Globus pallidus (tissue), 1 donor: ENCODE data around the gene ARHGEF26.

ENCODE experiments used
- DNase-seq: peaks from one replicate; pipeline ENCODE4 v3.0.0-alpha.2; 2015; ENCODE audit warnings: low spot score

Gene ARHGEF26

GRCh38 chr3:154113609-154114008, 7.6 kb upstream of the ARHGEF26 start:
- DNase-seq: no peak

- DNase-seq: no peak
These were observed 5.9 kb upstream of the ARHGEF26 start for GRCh38 chr3:154115332-154115731.

DNA sequence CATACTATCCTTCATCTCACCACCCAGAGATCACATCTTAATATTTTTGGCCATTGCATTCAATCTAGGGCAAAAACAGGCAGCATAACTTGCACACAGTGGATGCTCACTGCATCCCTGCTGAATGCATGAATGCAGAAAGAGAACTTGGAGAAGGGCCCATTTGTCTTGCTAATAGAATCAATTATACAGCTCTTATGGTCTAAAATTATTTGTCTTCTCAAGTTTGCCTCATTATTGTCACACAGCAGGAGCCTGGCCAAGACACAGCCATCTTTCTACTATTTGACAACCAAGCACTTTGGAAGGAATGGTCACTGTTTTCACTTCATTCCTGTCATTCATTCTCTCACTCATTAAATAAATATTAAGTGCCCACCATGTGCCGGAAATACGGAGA, 1.2 kb upstream of the ARHGEF26 start:
- no peak for DNase-seq

DNA sequence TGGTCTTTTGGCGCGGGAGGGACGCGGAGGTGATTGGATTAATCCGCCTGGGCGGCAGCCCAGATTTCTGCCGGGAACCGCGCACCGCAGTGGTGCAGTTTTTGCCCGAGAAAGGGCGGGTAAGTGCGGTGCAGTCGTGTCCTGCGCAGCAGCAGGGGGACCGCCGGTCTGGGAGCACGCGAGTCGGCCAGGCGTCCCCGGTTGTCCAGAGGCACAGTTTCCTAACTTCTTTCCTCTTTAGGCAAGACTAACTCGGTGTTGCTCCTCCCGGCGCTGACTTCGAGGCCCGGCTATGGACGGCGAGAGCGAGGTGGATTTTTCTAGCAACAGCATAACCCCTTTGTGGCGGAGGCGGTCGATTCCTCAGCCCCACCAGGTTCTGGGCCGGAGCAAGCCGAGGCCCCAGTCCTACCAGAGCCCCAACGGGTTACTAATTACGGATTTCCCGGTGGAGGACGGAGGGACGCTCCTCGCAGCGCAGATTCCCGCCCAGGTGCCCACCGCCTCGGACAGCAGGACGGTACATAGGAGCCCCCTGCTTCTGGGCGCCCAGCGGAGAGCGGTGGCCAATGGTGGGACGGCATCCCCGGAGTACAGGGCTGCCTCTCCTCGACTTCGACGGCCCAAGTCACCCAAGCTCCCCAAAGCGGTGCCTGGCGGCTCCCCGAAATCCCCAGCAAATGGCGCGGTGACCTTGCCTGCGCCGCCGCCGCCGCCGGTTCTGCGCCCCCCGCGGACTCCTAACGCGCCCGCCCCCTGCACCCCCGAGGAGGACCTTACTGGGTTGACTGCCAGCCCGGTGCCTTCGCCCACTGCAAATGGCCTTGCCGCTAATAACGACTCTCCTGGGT, 736 bp downstream of the ARHGEF26 start:
- no peak for DNase-seq

DNA sequence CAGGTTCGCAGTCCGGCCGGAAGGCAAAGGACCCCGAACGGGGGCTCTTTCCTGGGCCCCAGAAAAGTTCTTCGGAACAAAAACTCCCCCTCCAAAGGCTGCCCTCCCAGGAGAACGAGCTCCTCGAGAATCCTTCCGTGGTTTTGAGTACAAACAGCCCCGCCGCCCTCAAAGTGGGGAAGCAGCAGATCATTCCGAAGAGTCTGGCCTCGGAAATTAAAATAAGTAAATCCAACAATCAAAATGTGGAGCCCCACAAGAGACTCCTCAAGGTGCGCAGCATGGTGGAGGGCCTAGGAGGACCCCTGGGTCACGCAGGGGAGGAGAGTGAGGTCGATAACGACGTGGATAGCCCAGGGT, 1.3 kb downstream of the ARHGEF26 start:
- DNase-seq: no peak

DNA sequence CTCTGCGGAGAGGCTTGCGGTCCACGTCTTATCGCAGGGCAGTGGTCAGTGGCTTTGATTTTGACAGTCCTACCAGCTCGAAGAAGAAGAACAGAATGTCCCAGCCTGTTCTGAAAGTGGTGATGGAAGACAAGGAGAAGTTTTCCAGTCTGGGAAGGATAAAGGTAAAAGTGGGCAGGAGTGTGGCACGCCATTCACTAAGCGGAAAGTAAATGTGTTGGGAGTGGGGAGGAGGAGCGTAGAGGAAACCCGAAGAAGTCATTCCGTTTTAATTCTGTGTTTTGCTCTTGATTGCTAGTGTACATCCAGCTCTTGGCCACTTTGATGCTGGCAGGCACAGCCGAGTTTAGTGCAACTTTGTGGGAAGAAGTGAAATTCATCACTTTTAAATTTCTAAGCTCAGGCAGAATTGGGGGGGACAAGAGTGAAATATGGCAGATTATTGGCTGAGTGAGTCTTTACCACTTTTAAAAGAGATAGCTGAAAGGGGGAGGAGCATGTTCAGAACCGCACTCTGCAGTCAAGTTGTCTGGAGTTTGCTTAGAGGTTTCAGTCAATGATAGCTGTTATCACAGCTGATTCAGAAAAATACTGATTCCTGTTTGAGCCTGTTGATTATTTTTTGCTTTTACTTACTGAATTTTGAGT, 1.8 kb downstream of the ARHGEF26 start:
- no peak for DNase-seq

DNA sequence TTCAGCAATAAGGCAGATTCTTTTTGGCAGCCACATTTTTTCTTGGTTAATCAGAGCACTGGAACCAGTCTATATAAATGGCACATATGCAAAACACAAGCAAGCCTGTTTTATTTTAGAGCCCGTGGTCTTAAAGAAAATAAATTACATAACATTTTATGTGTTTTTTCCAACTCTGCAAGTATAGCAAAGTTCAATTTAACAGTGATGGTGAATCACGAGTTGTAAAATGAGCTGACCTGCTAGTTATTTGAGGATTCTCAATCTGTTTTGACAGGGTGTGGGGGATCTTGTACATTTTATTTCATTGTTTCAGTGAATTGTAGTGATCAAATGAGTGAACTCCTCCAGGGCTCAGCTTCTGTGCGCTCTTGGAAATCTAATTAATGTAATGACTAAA, 2.7 kb downstream of the ARHGEF26 start:
- DNase-seq: no peak

DNA sequence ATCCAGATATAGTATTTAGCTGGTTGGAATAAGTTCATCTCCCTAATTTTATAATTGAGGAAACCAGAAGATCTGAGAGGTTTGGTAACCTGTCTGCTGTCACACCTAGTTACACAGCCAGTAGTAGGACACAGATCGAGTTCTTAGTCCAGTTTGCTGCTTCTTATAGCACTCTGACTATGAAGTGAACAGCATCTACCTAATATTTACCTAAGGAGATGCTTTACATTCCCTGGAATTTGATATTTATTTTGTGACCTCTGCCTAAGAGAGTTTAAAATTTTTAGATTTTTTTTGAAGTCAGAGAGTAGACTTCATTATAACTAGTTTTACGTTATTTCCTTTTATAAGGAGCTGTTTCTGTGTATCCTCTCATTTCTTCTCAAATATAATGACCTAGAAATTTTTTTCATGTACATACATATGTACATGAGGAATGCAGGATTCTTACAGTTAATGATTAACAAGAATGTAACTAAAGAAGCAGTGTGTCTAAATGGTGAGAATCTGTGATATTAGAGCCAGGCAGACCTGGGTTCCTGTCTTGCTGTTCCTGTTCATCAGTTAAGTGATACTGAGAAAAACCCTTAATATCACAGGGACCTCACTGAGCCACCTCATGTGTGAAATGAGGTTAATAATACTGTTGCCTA, 4.3 kb downstream of the ARHGEF26 start:
- no peak for DNase-seq

- no peak for DNase-seq
These were observed 5.5 kb downstream of the ARHGEF26 start for GRCh38 chr3:154126651-154127050.

DNA sequence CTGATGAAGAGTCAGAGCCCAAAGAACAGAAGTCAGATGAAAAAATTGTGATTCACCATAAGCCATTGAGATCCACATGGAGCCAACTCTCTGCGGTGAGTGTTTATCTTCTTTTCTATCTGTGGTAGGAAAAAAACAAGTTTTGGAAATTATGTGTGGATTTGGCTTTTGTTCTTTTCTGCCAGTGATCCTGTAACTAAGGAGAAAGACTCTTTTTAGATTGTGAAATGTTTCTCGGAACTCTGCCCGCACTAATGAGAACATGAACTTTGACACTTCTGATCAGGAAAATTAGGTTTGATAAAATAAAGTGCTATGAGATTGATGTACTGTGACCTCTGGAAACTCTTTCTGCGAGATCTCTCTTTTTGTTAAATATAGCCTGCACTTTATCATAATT, 8.4 kb downstream of the ARHGEF26 start:
- DNase-seq: no peak

- DNase-seq: no peak
These were observed 9.3 kb downstream of the ARHGEF26 start for GRCh38 chr3:154130540-154130939.

DNA sequence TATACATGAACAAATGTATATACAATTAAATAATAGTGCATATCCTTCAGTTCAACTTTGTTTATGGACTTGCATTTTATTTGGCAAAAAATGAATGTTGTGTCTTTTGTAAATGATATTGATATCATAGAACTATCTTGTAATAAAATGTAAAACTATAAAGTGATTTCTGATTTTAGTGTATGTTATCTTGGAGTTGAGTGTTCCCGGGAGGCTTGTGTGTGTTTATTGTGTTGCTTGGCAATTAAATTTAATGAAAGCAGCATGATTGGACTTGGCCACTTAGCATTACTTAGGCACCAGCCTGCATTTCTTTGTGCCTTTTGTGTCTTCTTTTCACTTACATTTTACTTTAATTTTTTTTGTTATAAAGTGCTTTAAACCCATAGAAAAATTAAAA, 10.6 kb downstream of the ARHGEF26 start:
- no peak for DNase-seq

DNA sequence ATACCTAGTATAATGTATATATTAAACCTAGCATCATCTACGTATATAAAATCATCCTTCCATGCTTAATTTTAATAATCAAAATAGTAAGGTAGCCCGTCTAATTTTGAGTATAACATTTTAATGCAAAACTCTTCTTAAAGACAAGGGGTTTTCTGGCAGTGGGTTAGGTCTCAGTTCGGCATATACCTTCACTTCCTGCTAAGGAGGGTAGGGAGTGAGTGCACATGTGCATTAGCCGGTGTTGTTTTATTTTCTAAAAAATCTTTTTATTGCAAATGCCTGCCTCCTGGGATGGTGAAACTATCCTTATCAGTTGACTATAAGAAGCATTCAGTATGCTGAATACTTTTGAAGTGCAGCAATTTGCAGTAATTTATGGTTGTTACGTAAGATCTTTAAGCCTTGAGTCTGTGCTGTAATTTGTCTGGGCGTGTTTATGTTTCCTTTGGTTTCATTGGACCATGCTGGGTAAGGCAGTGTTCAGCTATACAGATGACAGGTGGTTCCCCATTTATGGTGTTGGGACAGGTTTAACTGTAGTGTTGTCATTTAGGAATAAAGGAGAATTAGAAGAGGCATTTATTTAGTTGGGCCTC, 11.7 kb downstream of the ARHGEF26 start:
- no peak for DNase-seq

DNA sequence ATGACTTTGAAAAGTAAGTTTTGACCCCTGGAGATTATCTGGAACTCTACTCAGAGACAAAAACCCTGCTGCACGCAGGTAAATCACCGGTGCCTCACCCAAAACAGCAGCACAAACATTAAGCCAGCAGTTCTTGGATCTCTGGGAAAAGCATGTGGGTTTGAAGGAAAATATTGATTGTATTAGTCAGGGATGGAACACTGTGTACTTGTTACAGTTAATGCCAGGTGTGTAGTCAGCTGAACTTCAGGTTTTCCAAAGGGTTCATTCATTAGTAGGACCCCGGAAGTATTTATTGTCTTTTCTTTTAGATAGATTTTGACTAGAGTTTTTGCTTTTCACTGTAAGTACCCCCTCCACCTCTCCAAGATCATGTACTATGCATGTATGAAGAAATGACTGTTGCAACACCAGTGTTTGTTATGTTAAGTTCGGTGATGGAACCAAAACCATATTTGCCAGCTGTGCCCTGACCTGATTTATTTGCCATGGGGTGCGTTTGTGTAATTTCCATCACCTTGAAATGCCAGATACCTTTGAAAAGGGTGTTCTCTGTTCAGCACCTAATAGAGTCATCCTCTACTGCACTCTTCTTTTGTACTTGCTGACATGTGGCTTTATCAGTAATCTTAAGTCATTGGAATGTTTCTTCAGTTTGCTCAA, 14.5 kb downstream of the ARHGEF26 start:
- no peak for DNase-seq

GRCh38 chr3:154137036-154137435, 15.8 kb downstream of the ARHGEF26 start:
- no peak for DNase-seq

DNA sequence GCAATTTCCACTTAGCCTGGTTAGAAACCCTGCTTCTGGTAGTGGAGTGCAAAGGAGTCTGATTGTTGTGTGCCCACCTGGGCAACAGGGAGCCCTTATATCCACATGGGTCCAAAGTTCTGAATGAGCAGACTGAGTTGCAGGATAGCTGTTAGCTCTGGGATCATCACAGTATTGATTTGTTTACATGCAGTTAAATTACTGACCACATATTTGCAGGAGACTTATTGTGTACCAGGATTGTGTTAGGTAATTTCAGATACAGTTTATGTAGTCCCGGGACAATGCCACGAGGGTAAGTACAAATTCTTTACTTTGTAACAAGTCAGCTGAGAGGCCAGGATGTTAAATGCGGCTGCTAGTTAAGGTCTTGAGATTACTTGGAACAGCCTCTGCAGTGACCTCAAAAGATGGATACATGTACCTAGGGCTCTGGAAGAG, 18.8 kb downstream of the ARHGEF26 start:
- no peak for DNase-seq

DNA sequence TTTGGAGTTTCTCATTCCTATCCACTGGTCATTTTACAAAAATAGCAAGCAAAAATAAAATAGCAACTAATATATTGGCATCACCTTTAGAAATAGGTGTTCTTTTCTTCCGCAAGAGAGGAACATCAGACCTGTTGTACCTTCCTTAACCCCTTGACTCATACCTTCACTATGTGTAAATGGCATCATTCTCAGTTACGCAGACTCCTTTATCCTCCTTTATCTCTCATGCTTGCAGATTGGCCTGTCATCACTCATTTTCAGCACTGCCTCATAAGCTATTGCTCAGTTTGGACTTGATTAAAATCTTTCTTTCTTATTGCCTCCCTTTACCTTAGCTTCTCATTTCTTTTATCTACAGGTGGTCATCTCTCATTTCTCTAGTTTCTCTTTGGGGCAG, 21.4 kb downstream of the ARHGEF26 start:
- no peak for DNase-seq

DNA sequence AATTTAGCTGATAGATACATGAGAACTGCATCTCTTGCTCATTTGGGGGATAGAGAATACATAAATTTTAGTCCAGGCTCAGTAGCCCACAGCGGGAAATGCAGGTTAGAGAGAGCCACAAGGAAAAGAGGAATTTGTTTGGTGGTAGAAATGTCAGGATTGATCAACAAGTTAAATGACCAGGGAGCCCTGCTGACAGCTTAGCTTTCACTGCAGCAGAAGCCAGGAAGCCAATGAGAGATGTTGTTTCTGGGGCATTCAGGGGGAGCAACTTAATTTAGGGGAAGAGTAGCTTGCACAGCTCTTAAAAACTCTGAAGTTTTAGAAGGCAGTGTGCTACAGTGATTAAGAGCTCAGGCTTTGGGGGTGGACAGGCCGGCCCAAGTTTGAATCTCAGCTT, 22.7 kb downstream of the ARHGEF26 start:
- DNase-seq: no peak

DNA sequence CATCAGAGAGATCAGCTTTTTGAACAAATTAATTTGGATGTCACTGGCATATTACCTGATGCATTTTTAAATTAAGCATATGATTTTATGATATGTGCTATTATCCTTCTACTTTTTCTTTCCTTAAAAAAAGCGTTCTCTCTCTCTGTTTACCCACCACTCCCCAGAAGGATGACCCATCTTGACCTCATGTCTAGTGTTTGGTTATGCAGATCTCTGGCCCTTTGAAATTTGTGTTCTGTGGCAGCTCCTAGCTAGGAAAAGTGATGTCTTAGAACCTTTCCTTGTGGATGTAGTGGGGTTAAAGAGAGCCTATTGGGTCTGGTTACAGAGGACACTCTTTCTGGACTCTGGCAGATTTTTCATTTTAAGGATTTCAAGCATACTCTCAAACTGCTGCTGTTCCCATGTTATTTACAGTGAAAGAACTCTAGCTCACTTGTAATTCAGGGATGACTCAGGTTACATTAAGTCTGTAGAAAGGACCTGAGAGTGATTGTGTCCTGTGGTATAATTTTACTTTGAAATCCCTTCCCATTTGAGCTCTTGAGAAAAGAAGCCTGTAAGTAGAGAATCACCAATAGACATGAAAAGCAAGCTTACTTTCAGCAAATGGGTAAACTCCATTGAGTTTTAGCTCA, 23.8 kb downstream of the ARHGEF26 start:
- DNase-seq: no peak

GRCh38 chr3:154148541-154148940, 27.4 kb downstream of the ARHGEF26 start:
- no peak for DNase-seq

DNA sequence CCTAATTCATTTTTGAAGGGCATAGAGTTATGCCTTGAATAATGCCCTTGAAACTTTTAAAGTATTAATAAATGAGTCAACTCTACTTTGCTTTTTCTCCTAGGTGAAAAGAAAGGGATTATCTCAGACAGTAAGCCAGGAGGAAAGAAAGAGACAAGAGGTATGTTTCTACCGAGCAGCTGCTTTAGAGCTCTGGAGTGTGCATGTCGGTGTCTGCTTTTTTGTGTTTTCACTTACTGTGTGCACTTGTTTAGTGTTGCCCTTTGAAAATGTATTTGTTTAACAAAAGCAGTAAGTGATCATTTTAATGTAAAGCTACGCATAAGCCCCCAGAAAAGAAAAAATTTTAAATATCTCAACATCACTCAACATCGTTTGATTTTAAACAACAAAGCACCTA, 28.1 kb downstream of the ARHGEF26 start:
- no peak for DNase-seq

GRCh38 chr3:154151969-154152368, 30.8 kb downstream of the ARHGEF26 start:
- no peak for DNase-seq
